C4-2B (cell line): ENCODE measurements around the gene OR6A2.

Source experiments
- CTCF ChIP-seq: fragments of 450-650 bp; conservative IDR thresholded peaks from 2 replicates; pipeline ENCODE4 v1.5.1; 2017; ENCODE audit warnings: mild to moderate bottlenecking
- ZFX ChIP-seq: fragments of 450-650 bp; IDR thresholded peaks from 2 replicates; pipeline ENCODE4 v1.6.1; 2017

GRCh38 chr11:6813656-6814055 is 14.2 kb upstream of the OR6A2 start:
- TF ChIP-seq CTCF (no peak), ZFX (no peak)
